A172 (cell line): ENCODE results near the gene AP2B1. TPM values are rescaled to one million over a fixed set of nuclear protein-coding genes. Genes with fewer than 3 reads are reported as not detected.
"Not testable (repeated sequence)": the region's sequence is repeated elsewhere in the genome, so short reads cannot be mapped to it uniquely, and the experiment has no call there.

ENCODE experiments used
- DNase-seq: peaks from one replicate; pipeline ENCODE4 v3.0.0-alpha.2; 2015; ENCODE audit warnings: low spot score
- total RNA-seq: library from RNA; depleted of rRNA; stranded (reverse); fragments of >200 nt; shearing (Covaris generic); gene quantifications from 2 replicates; pipeline ENCODE4 v1.2.3, GENCODE V29; 2014

The AP2B1 gene
- total RNA-seq, 1 experiment from 2014 or later = 96.1 TPM

- DNase-seq = no peak
These were observed 11.4 kb upstream of the AP2B1 start for GRCh38 chr17:35575759-35576158.

GRCh38 chr17:35577830-35578196 lies 9.3 kb upstream of the AP2B1 start:
- no peak for DNase-seq

GRCh38 chr17:35578197-35578928 lies 8.8 kb upstream of the AP2B1 start, which contains the start of gene PEX12:
PEX12 (minus strand) TSS chr17:35578571; CDS start chr17:35578021, 550 bp downstream.
- DNase-seq = peak; percentile 91

GRCh38 chr17:35578929-35579432 lies 8.1 kb upstream of the AP2B1 start:
- no peak for DNase-seq

GRCh38 chr17:35584061-35584460 lies 3.1 kb upstream of the AP2B1 start:
- no peak for DNase-seq

- no peak for DNase-seq
These were observed 501 bp upstream of the AP2B1 start for GRCh38 chr17:35586569-35587073.

- DNase-seq = peak; percentile 83
These were observed 1.2 kb downstream of the AP2B1 start for GRCh38 chr17:35588196-35588920.

- no peak for DNase-seq
These were observed 8.9 kb downstream of the AP2B1 start for GRCh38 chr17:35596072-35596471.

- DNase-seq = no peak
These were observed 9.6 kb downstream of the AP2B1 start for GRCh38 chr17:35596530-35597233.

- no peak for DNase-seq
These were observed 10.5 kb downstream of the AP2B1 start for GRCh38 chr17:35597604-35598003.

- DNase-seq = no peak
These were observed 16.6 kb downstream of the AP2B1 start for GRCh38 chr17:35603674-35604073.

GRCh38 chr17:35605678-35606077 lies 18.6 kb downstream of the AP2B1 start:
- DNase-seq = no peak

GRCh38 chr17:35607239-35607847 lies 20.2 kb downstream of the AP2B1 start:
- no peak for DNase-seq

GRCh38 chr17:35609831-35610230 lies 22.7 kb downstream of the AP2B1 start:
- no peak for DNase-seq

GRCh38 chr17:35610746-35611145 lies 23.6 kb downstream of the AP2B1 start:
- not testable (repeated sequence) for DNase-seq

- DNase-seq = peak; percentile 52
These were observed 25.9 kb downstream of the AP2B1 start for GRCh38 chr17:35612924-35613521.

- no peak for DNase-seq
These were observed 27.7 kb downstream of the AP2B1 start for GRCh38 chr17:35614810-35615209.

- peak; percentile 5 for DNase-seq
These were observed 29.4 kb downstream of the AP2B1 start for GRCh38 chr17:35616536-35616935.

GRCh38 chr17:35617505-35617904 lies 30.4 kb downstream of the AP2B1 start:
- no peak for DNase-seq

- DNase-seq = no peak
These were observed 31.5 kb downstream of the AP2B1 start for GRCh38 chr17:35618628-35619027.

GRCh38 chr17:35621768-35622167 lies 34.6 kb downstream of the AP2B1 start:
- DNase-seq = no peak
